NCI-H2227 (cell line): ENCODE results near the gene OR52E5.

ENCODE experiments used
- DNase-seq: peaks from one replicate; lab custom pipeline; 2025; ENCODE audit not compliant: unreplicated experiment; lab: John Stamatoyannopoulos, UW

OR52E5 gene

GRCh38 chr11:5932671-5933070, 39.7 kb downstream of the OR52E5 start:
- no peak for DNase-seq

DNA sequence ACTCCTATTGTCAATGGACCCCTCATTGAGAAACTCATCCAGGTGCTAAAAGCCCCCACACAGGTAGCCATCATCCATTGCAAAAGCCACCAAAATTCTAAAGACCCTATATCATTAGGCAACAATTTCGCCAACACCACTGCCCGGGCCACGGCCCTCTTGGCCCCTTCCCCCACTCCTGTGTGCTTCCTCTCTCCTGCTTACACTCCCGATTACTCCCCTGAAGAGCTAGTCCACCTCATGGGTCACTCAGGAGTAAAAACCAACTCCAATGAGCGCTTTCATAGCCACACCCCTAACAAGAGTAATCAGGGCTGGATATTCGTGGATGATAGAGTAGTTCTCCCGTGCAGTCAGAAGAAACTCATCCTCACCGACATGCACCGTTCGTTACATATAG, 40.1 kb downstream of the OR52E5 start:
- DNase-seq, result no peak

GRCh38 chr11:5937868-5938602, 45.0 kb downstream of the OR52E5 start:
- DNase-seq, result peak; percentile 86

GRCh38 chr11:5938603-5938965, 45.6 kb downstream of the OR52E5 start:
- peak; percentile 90 for DNase-seq

GRCh38 chr11:5940748-5941147, 47.7 kb downstream of the OR52E5 start:
- no peak for DNase-seq

DNA sequence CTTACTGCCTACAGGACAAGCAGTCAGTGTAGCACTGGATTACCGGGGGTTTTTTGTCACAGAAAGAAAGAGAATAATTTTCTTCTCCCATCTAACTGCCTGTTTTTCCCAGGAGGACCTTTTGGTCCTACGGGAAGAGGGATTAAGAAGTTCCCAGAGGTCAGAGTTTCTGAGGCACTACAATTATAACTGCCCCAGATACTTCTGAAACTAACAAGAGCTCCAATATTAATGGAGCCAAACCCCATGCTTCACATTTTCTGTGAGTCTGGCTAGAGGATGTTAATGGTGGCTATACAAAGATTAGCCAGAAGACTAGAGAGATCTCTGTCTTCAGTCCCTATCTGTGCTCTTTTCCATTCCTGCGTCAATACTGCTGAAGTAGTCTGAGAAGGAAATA, 48.9 kb downstream of the OR52E5 start, which contains the start of gene OR56A3:
OR56A3 (plus strand) TSS at position 301 of the 400 bp plus-strand sequence. CDS start 5,096 bp downstream, outside the sequence.
- DNase-seq, result no peak
